GM23338 (cell line): ENCODE measurements around the gene PPIC.
"Not testable (repeated sequence)": the region's sequence is repeated elsewhere in the genome, so short reads cannot be mapped to it uniquely, and the experiment has no call there.

Experiments used
- CREB1 ChIP-seq: fragments of 250-450 bp; sonication (Bioruptor Pico); IDR thresholded peaks from 2 replicates; pipeline ENCODE4 v1.5.0; 2020; ENCODE audit warnings: low read depth, mild to moderate bottlenecking, moderate library complexity
- CTCF ChIP-seq, 2 experiments: fragments of 200-600 bp in 1 of 2; sonication (generic) in 1 of 2; conservative IDR thresholded peaks; 2 replicates each; pipeline versions ENCODE4 v1.5.1 to v1.6.1; 2016 to 2017; ENCODE audit warnings: antibody characterized with exemption in 2 of 2, low read depth in 2 of 2, mild to moderate bottlenecking in 2 of 2, moderate library complexity in 1 of 2
- ETS1 ChIP-seq: IDR thresholded peaks from 2 replicates; pipeline ENCODE4 v1.6.1; 2016; ENCODE audit warnings: antibody characterized with exemption
- EZH2 ChIP-seq: fragments of 200-600 bp; sonication (generic); IDR thresholded peaks from one replicate; pipeline ENCODE4 v1.8.0; 2017; ENCODE audit warnings: antibody characterized with exemption, mild to moderate bottlenecking, low read depth; ENCODE audit not compliant: unreplicated experiment
- EZH2phosphoT487 ChIP-seq: fragments of 200-600 bp; sonication (generic); IDR thresholded peaks from one replicate; pipeline ENCODE4 v1.8.1; 2018; ENCODE audit warnings: antibody characterized with exemption; ENCODE audit not compliant: unreplicated experiment
- JUNB ChIP-seq: IDR thresholded peaks from one replicate; pipeline ENCODE4 v1.6.1; 2016; ENCODE audit warnings: antibody characterized with exemption; ENCODE audit not compliant: unreplicated experiment
- POLR2AphosphoS5 ChIP-seq: IDR thresholded peaks from 2 replicates; pipeline ENCODE4 v1.6.1; 2016; ENCODE audit warnings: antibody characterized with exemption, low read depth
- REST ChIP-seq: IDR thresholded peaks from one replicate; pipeline ENCODE4 v1.6.1; 2018; ENCODE audit warnings: antibody characterized with exemption; ENCODE audit not compliant: unreplicated experiment
- STAT1 ChIP-seq: IDR thresholded peaks from one replicate; pipeline ENCODE4 v1.6.1; 2016; ENCODE audit warnings: antibody characterized with exemption; ENCODE audit not compliant: unreplicated experiment
- ZNF114 ChIP-seq: fragments of 250-450 bp; sonication (Bioruptor Pico); IDR thresholded peaks from 2 replicates; pipeline ENCODE4 v1.5.0; 2020; ENCODE audit warnings: mild to moderate bottlenecking, moderate library complexity
- ZNF331 ChIP-seq: fragments of 250-450 bp; sonication (Bioruptor Pico); IDR thresholded peaks from 2 replicates; pipeline ENCODE4 v1.5.0; 2020; ENCODE audit warnings: low read depth, mild to moderate bottlenecking, moderate library complexity
- ZNF462 ChIP-seq: fragments of 250-450 bp; sonication (Bioruptor Pico); IDR thresholded peaks from 2 replicates; pipeline ENCODE4 v1.5.0; 2020; ENCODE audit warnings: mild to moderate bottlenecking, moderate library complexity

DNA sequence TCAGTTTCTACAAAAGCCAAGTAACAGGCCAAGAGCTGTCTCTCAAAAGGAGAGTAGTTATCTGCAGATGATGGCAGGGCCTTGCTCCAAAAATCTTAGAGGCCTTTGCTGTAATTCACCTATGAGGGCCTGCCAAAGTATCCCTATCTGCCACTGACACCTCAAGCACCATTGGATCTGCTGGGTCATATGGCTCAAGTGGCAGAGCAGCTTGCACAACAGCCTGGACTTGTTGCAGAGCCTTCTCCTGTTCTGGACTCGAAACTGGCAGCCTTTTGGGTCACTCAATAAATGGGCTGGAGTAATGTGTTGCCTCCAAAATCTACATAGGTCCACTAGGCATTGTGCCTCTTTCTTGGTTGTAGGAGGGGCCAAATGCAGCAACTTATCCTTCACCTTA, 62.8 kb downstream of the PPIC start:
- TF ChIP-seq CTCF (conservative IDR thresholded peaks at IDR 0.05; ENCODE audit: low read depth in 2 of 2); POLR2AphosphoS5; CREB1 (CRISPR knock-in tag); REST; EZH2phosphoT487; JUNB; EZH2; ETS1; ZNF114; ZNF331; STAT1; ZNF462 (CRISPR knock-in tag): not testable (repeated sequence)
